ENCODE data around the gene CCNB3.

The CCNB3 gene, protein sequence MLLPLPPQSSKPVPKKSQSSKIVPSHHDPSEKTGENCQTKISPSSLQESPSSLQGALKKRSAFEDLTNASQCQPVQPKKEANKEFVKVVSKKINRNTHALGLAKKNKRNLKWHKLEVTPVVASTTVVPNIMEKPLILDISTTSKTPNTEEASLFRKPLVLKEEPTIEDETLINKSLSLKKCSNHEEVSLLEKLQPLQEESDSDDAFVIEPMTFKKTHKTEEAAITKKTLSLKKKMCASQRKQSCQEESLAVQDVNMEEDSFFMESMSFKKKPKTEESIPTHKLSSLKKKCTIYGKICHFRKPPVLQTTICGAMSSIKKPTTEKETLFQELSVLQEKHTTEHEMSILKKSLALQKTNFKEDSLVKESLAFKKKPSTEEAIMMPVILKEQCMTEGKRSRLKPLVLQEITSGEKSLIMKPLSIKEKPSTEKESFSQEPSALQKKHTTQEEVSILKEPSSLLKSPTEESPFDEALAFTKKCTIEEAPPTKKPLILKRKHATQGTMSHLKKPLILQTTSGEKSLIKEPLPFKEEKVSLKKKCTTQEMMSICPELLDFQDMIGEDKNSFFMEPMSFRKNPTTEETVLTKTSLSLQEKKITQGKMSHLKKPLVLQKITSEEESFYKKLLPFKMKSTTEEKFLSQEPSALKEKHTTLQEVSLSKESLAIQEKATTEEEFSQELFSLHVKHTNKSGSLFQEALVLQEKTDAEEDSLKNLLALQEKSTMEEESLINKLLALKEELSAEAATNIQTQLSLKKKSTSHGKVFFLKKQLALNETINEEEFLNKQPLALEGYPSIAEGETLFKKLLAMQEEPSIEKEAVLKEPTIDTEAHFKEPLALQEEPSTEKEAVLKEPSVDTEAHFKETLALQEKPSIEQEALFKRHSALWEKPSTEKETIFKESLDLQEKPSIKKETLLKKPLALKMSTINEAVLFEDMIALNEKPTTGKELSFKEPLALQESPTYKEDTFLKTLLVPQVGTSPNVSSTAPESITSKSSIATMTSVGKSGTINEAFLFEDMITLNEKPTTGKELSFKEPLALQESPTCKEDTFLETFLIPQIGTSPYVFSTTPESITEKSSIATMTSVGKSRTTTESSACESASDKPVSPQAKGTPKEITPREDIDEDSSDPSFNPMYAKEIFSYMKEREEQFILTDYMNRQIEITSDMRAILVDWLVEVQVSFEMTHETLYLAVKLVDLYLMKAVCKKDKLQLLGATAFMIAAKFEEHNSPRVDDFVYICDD (N-terminal part only)

GRCh38 chrX:50204364-50204899 lies at the start of gene CCNB3:
TSS of gene CCNB3 (plus strand) at chrX:50204765. CDS start at chrX:50285164, 80,399 bp downstream.
- FAIRE-seq (no peak), DNase-seq (ENCODE audit: insufficient read length, low spot score) (no peak)
- TF ChIP-seq CTCF (IDR thresholded peaks at IDR 0.05; ENCODE audit: insufficient read depth, missing control alignments) = peak; percentile 46

DNA sequence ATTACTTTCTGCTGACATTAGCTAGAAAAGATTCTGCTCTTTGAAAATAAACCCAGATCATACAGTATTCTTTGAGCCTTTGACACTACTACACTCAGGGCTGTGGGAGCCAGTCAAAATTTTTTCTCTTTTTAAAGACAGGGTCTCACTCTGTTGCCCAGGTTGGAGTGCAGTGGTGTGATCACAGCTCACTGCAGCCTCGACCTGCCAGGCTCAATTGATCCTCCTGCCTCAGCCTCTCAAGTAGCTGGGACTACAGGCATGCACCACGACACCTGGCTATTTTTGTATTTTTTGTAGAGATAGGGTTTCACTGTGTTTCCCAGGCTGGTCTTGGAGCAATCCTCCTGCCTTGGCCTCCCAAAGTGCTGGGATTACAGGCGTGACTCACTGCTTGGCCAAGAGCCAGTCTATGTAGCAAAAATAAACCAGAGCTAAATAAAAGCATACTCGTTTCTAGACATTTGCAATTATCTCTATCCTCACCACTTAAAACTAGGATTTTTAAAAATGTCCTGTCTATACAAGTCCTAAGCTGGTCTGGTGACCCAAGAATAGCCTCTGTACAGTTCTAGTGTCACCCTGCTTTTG lies 46.9 kb upstream of the CCNB3 start:
- DNase-seq (ENCODE audit: insufficient read length, low spot score) = no peak
- FAIRE-seq = no peak
- TF ChIP-seq CTCF (IDR thresholded peaks at IDR 0.05; ENCODE audit: insufficient read depth, missing control alignments) = no peak

DNA sequence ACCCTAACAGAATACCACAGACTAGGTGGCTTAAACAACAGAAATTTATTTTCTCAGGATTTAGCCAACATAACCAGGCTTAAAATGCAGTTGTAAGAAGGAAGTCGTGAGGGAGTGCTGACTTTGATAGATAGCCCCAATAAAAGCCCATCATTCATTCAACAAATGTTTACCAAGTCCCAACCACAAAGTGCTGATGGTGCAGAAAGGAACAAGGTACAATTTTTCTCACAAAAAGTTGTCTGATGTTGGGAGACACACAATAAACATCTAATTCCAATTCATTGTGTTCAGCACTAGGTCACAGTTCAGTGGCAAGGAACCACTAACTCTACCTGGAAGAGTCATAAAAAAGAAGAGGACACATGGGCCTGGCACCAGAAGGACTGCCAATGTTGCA lies 46.0 kb upstream of the CCNB3 start:
- TF ChIP-seq CTCF (IDR thresholded peaks at IDR 0.05; ENCODE audit: insufficient read depth, missing control alignments) = no peak
- DNase-seq (ENCODE audit: insufficient read length, low spot score) (no peak), FAIRE-seq (no peak)

DNA sequence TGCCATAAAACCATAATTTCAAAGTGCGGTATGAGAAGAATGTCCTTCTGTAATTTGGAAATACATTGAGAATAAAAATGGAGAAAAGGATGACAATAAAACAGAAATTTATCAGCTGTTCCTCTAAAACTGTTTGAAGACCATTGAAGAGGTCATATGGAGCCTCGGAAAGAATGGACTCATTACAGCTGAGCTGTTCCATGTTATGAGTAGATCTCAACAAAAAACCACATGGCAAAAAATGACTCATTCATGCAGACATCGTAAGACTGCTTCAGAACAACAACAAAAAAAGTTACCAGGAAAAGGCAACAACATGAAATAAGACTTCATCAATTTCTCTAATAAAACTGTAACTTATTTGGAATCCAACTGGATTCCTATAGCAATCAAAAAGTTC lies 43.4 kb upstream of the CCNB3 start:
- DNase-seq (ENCODE audit: insufficient read length, low spot score) = no peak
- TF ChIP-seq CTCF (IDR thresholded peaks at IDR 0.05; ENCODE audit: insufficient read depth, missing control alignments) = no peak
- FAIRE-seq = no peak

DNA sequence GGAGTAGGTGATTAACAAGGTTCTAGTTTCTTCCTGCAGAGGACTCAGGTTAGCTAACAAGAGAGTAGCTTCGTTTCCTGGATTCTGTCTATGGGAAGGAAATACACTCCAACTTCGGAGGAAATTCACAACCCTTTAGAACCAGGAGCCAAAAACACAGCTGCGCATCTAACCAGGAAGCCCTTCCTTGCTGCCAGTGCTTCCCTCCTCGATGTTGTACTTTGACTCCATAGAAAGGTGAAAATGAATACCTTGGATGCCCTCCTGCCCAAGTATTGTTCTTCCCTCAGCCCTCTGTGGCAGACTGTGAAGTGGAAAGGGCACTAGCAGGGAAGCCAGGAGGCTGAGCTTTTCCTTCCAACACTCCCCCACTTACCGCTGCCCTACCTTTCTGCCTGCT lies 38.8 kb upstream of the CCNB3 start:
- TF ChIP-seq CTCF (IDR thresholded peaks at IDR 0.05; ENCODE audit: insufficient read depth, missing control alignments) = no peak
- DNase-seq (ENCODE audit: insufficient read length, low spot score) (no peak), FAIRE-seq (no peak)

DNA sequence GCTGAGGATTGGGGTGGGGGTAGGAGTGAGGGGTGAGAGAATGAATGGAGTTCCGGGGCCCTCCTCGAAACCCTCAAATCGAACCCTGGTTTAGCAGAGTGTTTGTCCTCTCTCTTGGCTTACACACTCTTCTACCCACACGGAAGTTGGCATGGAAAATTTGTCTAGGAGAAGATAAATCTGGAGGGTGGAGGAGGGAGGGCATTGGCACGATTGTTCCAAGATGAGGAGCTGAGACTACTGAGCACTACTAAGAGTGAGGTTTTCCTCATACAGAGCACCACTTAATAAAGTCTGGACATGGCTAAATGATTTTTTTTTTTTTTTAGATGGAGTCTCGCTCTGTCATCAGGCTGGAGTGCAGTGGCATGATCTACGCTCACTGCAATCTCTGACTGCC lies 37.2 kb upstream of the CCNB3 start:
- FAIRE-seq (no peak), DNase-seq (ENCODE audit: insufficient read length, low spot score) (no peak)
- TF ChIP-seq CTCF (IDR thresholded peaks at IDR 0.05; ENCODE audit: insufficient read depth, missing control alignments) = no peak
